ENCODE data around the gene KDM2B. TPM values are rescaled to one million over a fixed set of nuclear protein-coding genes. Genes with fewer than 3 reads are reported as not detected.

KDM2B gene
- total RNA-seq, 1 donor from 2014 or later, result 36.8 TPM

DNA sequence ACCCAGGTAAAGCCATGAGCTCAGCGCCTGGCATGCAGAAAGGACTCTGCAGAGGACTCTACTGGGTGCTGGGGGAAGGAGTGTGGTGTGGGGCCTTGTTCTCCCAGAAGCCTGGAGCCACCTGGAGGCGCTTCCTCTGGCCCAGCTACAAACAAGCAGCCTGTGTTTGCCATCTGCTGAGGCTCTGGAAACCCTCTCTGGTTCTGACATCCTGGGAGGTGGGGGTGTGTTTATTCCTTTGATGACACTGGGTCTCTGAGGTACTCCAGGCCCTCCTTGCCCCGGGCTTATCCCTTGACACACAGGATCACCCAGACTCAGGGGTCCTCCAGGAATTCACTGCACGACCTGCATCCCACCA lies 136.0 kb downstream of the KDM2B start:
- Histone ChIP-seq H3K27ac (no peak overlapping the region), H3K27me3 (ENCODE audit: low read depth) (no peaks in the 10 kb centered on the region), H3K9me3 (no peaks in the 10 kb centered on the region), H3K4me1 (no peaks in the 10 kb centered on the region), H3K36me3 (peaks cover 70% of the 10 kb centered on the region), H3K4me3 (no peak overlapping the region)
- no peak for ATAC-seq
- DNase-seq, result no peak
- intact Hi-C loops (cut with DNase I), result loop anchor here (5.0 kb wide), 1 partner anchor 108 kb away; no protein-coding TSS in a partner anchor
- TF ChIP-seq, protein P1, sequence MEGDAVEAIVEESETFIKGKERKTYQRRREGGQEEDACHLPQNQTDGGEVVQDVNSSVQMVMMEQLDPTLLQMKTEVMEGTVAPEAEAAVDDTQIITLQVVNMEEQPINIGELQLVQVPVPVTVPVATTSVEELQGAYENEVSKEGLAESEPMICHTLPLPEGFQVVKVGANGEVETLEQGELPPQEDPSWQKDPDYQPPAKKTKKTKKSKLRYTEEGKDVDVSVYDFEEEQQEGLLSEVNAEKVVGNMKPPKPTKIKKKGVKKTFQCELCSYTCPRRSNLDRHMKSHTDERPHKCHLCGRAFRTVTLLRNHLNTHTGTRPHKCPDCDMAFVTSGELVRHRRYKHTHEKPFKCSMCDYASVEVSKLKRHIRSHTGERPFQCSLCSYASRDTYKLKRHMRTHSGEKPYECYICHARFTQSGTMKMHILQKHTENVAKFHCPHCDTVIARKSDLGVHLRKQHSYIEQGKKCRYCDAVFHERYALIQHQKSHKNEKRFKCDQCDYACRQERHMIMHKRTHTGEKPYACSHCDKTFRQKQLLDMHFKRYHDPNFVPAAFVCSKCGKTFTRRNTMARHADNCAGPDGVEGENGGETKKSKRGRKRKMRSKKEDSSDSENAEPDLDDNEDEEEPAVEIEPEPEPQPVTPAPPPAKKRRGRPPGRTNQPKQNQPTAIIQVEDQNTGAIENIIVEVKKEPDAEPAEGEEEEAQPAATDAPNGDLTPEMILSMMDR (IDR thresholded peaks at IDR 0.05), result no peak

DNA sequence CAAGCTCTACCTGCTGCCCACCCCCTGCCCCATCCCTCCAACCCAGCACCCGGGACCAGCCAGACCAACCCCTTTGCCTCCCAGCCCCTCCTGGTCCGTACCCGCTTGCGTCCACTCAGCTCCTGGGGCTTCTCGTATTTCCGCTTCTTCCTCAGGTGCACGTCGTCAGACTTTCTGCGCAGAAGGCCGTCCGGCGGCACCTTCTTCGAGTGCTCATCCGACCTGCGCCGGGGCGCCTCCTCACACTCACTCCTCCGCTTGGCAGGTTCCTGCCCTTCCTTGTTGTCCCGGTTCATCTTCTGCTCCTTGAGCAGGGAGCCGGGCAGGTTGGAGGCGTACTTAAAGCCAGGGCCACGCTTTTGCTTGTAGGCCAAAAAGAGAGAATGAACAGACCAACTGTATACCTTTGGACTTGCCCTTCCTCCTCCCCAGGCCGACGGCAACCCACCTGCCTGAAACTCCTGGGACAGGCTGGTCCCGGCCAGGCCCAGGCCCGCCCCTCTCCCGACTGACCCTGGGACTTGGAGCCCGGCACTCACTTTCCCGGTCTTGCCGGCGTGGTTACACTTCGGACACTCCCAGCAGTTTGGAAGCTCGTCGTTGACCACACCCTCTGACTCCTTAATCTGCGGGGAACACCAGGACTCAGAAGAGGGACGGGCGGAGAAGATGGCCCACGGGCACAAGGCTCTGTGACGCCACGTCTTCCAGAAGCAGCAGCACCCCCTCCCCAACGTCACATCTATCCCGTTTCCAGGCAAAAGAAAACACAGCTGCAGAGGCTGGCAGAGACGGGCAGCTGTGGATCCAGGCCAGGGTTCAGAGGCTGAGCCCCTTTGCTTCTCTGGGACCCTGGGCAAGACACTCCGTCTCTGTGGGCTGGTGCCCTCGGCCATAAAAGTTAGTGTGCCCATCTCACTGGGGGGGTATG lies 136.6 kb downstream of the KDM2B start:
- H3K27ac ChIP-seq, result no peak overlapping the region
- ATAC-seq (no peak), DNase-seq (no peak)
- no peaks in the 10 kb centered on the region for H3K4me1 ChIP-seq
- no peak overlapping the region for H3K4me3 ChIP-seq
- no peaks in the 10 kb centered on the region for H3K9me3 ChIP-seq
- no peaks in the 10 kb centered on the region for H3K27me3 ChIP-seq (ENCODE audit: low read depth)
- TF ChIP-seq, protein P1 (IDR thresholded peaks at IDR 0.05), result no peak
- peaks cover 76% of the 10 kb centered on the region for H3K36me3 ChIP-seq
- intact Hi-C loops (cut with DNase I), result loop anchor here (5.0 kb wide), 1 partner anchor 107 kb away; no protein-coding TSS in a partner anchor

DNA sequence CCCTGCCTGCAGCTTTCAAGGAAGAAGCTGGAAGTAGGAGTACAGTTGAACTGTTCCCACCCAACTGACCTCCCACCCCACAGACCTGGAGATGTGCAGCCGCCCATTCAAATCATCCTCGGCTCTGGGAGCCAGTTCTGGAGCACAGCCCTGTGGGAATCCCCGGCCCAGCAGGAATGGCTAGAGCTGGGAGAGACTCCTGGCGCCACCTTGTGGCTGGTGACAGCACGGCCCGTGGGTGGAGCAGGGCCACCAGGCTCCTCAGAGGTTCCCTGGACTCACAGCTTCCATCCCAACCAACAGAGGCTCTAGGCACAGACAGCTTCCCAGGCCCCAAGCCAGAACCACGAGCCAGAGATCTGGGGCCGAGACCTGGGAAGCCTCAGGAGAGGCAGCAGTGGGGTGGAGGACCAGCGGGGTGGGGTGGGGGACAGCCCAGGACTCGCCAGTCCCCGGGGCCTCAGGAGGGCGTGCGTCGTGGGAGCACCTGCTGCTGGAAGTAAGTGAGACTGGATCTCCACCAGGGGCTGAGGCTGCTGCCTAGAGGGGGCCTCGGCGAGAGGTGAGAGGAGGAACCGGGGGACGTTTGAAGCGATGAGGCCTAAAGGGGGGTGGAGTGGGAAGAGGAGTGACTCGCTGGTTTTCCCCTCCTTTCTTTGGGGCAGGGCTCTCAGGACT lies 137.5 kb downstream of the KDM2B start:
- intact Hi-C loops (cut with DNase I), result loop anchor here (5.0 kb wide), 1 partner anchor 106 kb away; no protein-coding TSS in a partner anchor
- H3K27ac ChIP-seq, result no peak overlapping the region
- H3K27me3 ChIP-seq (ENCODE audit: low read depth), result no peaks in the 10 kb centered on the region
- peak; percentile 84 for DNase-seq
- no peaks in the 10 kb centered on the region for H3K9me3 ChIP-seq
- TF ChIP-seq, protein P1 (IDR thresholded peaks at IDR 0.05), result peak; percentile 86
- no peaks in the 10 kb centered on the region for H3K4me1 ChIP-seq
- H3K4me3 ChIP-seq, result no peak overlapping the region
- H3K36me3 ChIP-seq, result peaks cover 78% of the 10 kb centered on the region
- peak; percentile 93 to 94 for ATAC-seq

DNA sequence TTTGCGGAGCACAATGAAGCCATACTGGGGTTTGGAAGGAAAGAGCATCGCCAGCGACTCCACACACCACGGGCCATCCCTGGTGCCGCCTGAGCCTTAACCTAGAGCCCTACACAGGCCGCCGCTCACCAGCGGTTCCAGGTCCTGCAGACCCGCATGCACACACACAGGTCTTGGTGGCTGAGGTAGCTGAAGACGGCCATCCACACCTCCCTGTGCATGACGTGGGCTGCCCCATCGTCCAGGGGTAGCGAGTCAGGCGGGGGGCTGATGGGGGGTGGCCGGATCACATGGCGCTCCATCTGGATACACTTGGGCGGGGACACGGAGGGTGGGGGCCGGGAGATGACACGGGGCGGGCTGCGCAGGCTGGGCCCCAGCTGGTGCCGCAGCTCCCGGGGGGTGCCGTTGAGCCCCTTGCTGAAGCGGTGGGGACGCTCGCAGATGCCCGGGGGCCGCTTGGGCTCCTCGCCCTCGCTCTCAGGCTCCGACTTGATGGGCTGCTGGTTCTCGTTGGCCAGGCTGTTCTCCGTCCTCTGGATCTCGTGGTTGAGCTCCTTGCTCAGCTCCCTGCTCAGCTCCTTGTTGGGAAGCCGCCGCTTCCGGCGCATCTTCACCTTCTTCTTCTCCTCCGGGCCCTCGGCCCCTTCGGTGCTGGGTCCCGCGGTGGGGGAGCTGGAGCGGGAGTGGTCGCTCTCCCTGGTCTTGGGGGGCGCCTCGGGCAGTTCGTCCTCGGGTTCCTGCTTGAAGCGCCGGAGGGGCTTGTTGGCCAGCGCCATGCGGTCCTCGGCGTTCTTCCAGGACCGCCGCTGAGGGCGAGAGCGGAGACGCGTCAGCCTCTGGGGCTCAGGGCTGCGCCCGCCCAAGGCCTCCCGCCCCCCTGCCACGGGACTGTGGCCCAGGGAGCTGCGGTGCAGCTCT lies 138.5 kb downstream of the KDM2B start:
- ATAC-seq, result no peak
- H3K9me3 ChIP-seq, result no peaks in the 10 kb centered on the region
- TF ChIP-seq, protein P1 (IDR thresholded peaks at IDR 0.05), result no peak
- H3K27me3 ChIP-seq (ENCODE audit: low read depth), result no peaks in the 10 kb centered on the region
- no peak for DNase-seq
- H3K36me3 ChIP-seq, result peaks cover 84% of the 10 kb centered on the region
- no peak overlapping the region for H3K27ac ChIP-seq
- H3K4me1 ChIP-seq, result no peaks in the 10 kb centered on the region
- H3K4me3 ChIP-seq, result no peak overlapping the region
- intact Hi-C loops (cut with DNase I), result loop anchor here (5.0 kb wide), 1 partner anchor 105 kb away; no protein-coding TSS in a partner anchor

DNA sequence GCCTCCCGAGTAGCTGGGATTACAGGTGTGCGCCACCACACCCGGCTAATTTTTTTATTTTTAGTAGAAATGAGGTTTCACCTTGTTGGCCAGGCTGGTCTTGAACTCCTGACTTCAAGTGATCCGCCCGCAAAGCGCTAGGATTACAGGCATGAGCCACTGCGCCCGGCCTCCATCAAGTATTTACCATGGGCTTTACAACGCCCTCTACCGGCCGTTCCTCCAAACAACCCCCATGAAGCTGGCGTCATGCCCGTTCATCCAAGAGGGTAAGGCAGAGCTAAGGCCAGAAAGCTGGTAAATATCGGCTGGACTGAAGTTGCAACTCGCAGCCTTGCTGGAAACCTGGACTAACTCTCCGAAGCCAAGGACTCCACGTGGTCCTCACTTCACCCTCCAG lies 139.3 kb downstream of the KDM2B start:
- Histone ChIP-seq H3K4me3 (no peak overlapping the region), H3K4me1 (no peaks in the 10 kb centered on the region), H3K27ac (no peak overlapping the region), H3K9me3 (no peaks in the 10 kb centered on the region), H3K27me3 (ENCODE audit: low read depth) (no peaks in the 10 kb centered on the region), H3K36me3 (peaks cover 86% of the 10 kb centered on the region)
- TF ChIP-seq, protein P1 (IDR thresholded peaks at IDR 0.05), result no peak
- intact Hi-C loops (cut with DNase I), result loop anchor here (5.0 kb wide), 1 partner anchor 104 kb away; no protein-coding TSS in a partner anchor
- DNase-seq (no peak), ATAC-seq (no peak)

Data from lower lobe of right lung (tissue), 2 donors.